ENCODE results near the gene LOC101059915.

GRCh38 chrX:71638409-71638808 lies 28.9 kb upstream of the LOC101059915 start:
- TF ChIP-seq, protein P1, sequence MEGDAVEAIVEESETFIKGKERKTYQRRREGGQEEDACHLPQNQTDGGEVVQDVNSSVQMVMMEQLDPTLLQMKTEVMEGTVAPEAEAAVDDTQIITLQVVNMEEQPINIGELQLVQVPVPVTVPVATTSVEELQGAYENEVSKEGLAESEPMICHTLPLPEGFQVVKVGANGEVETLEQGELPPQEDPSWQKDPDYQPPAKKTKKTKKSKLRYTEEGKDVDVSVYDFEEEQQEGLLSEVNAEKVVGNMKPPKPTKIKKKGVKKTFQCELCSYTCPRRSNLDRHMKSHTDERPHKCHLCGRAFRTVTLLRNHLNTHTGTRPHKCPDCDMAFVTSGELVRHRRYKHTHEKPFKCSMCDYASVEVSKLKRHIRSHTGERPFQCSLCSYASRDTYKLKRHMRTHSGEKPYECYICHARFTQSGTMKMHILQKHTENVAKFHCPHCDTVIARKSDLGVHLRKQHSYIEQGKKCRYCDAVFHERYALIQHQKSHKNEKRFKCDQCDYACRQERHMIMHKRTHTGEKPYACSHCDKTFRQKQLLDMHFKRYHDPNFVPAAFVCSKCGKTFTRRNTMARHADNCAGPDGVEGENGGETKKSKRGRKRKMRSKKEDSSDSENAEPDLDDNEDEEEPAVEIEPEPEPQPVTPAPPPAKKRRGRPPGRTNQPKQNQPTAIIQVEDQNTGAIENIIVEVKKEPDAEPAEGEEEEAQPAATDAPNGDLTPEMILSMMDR (IDR thresholded peaks at IDR 0.05; ENCODE audit: low read depth, low read length, poor library complexity, severe bottlenecking), result no peak
- no peak for TF ChIP-seq EZH2phosphoT487 (IDR thresholded peaks at IDR 0.05; ENCODE audit: borderline replicate concordance, low read length)
